Glomerular visceral epithelial cell (primary cell): ENCODE data around the gene CC2D2A.
A peak's percentile ranks its signal among the peaks of the same experiment; 100 is the strongest.

Experiments used
- DNase-seq: peaks from one replicate; pipeline ENCODE4 v3.0.0-alpha.2; 2016; ENCODE audit errors: extremely low spot score

Gene CC2D2A

GRCh38 chr4:15466596-15466995 is 3.1 kb upstream of the CC2D2A start:
- DNase-seq = no peak

- DNase-seq = no peak
Observed at GRCh38 chr4:15470128-15470475, 420 bp downstream of the CC2D2A start.

GRCh38 chr4:15476396-15476795 is 6.7 kb downstream of the CC2D2A start:
- no peak for DNase-seq

- DNase-seq = no peak
Observed at GRCh38 chr4:15478724-15479088, 9.0 kb downstream of the CC2D2A start.

GRCh38 chr4:15479089-15479912 is 9.6 kb downstream of the CC2D2A start:
- peak; percentile 81 for DNase-seq

- no peak for DNase-seq
Observed at GRCh38 chr4:15479913-15480185, 10.2 kb downstream of the CC2D2A start.

GRCh38 chr4:15481961-15482745 is 12.5 kb downstream of the CC2D2A start:
- no peak for DNase-seq

GRCh38 chr4:15482842-15483241 is 13.2 kb downstream of the CC2D2A start:
- DNase-seq = no peak

- DNase-seq = no peak
Observed at GRCh38 chr4:15488136-15488535, 18.5 kb downstream of the CC2D2A start.

GRCh38 chr4:15488658-15489470 is 19.2 kb downstream of the CC2D2A start:
- no peak for DNase-seq

GRCh38 chr4:15489551-15489950 is 19.9 kb downstream of the CC2D2A start:
- no peak for DNase-seq

- no peak for DNase-seq
Observed at GRCh38 chr4:15493411-15493810, 23.7 kb downstream of the CC2D2A start.

- DNase-seq = peak; percentile 8
Observed at GRCh38 chr4:15495621-15496020, 25.9 kb downstream of the CC2D2A start.

GRCh38 chr4:15498356-15498755 is 28.7 kb downstream of the CC2D2A start:
- DNase-seq = no peak

GRCh38 chr4:15500701-15501100 is 31.0 kb downstream of the CC2D2A start:
- DNase-seq = peak; percentile 12

GRCh38 chr4:15501941-15502340 is 32.3 kb downstream of the CC2D2A start:
- no peak for DNase-seq

- DNase-seq = no peak
Observed at GRCh38 chr4:15502384-15502783, 32.7 kb downstream of the CC2D2A start.

- no peak for DNase-seq
Observed at GRCh38 chr4:15504041-15504440, 34.4 kb downstream of the CC2D2A start.

GRCh38 chr4:15506464-15506863 is 36.8 kb downstream of the CC2D2A start:
- peak; percentile 20 for DNase-seq

GRCh38 chr4:15507679-15508078 is 38.0 kb downstream of the CC2D2A start:
- DNase-seq = no peak

GRCh38 chr4:15510961-15511360 is 41.3 kb downstream of the CC2D2A start:
- DNase-seq = no peak

- no peak for DNase-seq
Observed at GRCh38 chr4:15513545-15513944, 43.9 kb downstream of the CC2D2A start.

GRCh38 chr4:15515106-15515505 is 45.4 kb downstream of the CC2D2A start:
- no peak for DNase-seq
